GM08714 (cell line): Measurements from ENCODE around the gene CNKSR1.

Experiments used
- H3K4me3 ChIP-seq: fragments of 200-500 bp; sonication (Bioruptor generic); 2 replicates; pipeline ENCODE4 v1.5.1; 2014; ENCODE audit warnings: mild to moderate bottlenecking, low read length, inconsistent platforms
- ZNF274 ChIP-seq: IDR thresholded peaks from 2 replicates; pipeline ENCODE4 v1.6.1; 2012; ENCODE audit warnings: mild to moderate bottlenecking, low read depth, low read length

CNKSR1 gene

DNA sequence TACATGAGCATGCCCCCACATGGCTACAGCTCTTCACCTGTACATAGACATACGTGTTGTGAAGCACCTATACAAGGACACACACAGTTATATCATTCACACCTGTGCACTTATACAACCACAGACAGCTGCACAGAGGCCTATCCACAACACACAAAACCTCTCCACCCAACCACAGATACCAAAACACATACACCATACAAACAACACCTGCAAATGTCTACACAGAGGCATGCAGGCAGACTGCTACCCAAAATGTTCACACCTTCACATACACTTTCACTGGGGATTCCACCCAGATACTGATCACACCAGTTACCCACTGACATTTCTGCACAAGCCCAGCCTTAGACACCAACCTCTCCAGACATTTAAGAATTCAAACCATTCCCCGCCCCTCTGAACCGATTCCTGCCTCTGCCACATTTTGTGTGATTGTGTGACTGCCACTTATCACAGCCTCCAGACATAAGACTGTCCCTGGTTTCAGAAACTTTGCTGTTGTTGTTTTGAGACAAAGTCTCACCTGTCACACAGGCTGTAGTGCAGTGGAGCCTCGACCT is 10.5 kb upstream of the CNKSR1 start:
- no peak for TF ChIP-seq ZNF274
- H3K4me3 ChIP-seq: no peak overlapping the region

DNA sequence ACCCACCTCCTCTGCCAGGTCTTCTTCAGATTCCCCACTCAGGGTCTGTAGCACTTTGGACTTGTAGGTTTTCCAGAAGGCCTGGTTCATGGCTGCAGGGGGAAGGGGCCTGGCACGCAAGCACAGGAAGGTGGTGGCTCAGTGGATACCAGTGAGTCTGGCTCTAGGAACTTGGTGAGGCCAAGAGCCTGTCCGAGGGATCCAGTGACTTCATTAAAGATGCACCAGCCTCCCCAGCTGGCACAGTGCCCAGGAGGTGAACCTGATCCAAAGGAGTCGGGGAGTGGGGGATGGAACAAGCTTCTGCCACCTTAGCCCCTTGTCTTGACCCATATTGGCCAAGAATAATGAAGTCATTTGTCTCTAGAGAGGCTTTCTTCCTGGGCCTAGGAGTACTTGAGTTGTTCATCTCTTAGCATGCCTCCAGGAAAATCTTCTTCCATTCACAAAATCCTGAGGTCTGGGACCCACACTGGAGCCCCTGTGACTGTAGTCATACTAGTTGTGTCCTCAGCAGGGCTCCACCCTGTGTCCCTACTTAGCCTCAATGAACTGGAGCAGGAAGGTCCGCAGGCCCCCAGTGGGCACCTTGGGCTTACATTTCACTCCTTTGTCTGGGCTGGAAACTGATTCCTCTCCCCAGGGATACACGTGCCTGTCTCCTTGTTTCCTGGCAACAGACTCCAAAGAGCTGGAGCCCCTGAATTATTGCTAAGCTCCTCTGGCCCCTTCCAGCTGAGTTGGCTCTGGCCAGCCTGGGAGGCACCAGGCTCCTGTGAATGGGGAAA is 8.7 kb upstream of the CNKSR1 start, which contains the start of gene C1orf232:
Gene C1orf232 (minus strand): TSS at position 554 of the 788 bp plus-strand sequence. CDS start 464 bp downstream, at position 90.
- TF ChIP-seq ZNF274: no peak
- H3K4me3 ChIP-seq: peak within 1 kb of the TSS; percentile 83

DNA sequence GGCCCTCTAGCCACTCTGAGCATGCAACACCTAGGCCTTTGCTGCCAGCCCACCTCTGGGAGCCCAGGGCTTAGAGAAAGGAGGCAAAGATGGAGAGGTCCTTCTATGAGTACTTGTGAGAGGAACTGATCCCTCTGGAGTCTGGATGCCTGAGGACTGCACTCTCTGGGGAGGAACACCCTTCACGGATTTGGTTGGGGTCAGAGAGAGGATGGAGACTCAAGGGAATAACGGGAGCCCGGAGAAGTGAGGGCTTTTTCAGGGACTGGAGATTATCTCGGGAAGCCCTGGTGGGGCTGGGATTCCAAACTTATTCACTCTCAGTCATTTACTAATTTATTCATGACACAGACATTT is 8.1 kb upstream of the CNKSR1 start:
- no peak overlapping the region for H3K4me3 ChIP-seq
- no peak for TF ChIP-seq ZNF274

DNA sequence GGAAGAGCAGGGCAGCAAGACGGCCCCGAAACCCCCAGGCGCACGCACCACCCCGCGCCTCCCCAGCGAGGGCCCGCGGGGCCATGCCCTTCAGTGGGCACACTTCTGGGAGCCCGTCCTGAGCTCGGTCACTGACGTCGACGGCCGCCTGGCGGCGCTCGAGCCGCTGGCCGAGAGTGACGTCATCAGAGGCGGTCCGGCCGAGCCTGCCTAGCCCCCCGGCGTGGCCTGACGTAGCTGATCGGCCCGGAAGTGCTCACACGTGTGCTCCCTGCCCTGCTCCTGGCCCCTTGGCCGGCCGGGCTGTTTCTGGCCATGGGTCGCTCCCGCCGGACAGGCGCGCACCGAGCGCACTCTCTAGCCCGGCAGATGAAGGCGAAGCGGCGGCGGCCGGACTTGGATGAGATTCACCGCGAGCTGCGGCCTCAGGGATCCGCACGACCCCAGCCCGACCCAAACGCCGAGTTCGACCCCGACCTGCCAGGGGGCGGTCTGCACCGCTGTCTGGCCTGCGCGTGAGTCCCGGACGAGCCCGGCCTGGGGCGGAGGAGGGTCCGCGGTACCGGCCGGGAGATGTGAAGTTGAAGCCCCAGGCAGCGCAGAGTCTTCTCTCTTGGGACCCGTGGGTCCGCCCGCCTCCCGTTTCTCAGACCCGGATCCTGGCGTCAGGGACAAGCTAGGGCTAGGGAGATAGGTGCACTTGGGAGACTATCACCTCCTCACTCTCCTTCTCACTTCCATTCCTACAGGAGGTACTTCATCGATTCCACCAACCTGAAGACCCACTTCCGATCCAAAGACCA is 7.4 kb upstream of the CNKSR1 start, which contains the start of gene ZNF593:
Gene ZNF593 (plus strand): TSS at position 240 of the 803 bp plus-strand sequence. CDS start 76 bp downstream, at position 316.
- peak within 1 kb of the TSS; percentile 83 for H3K4me3 ChIP-seq
- TF ChIP-seq ZNF274: no peak

DNA sequence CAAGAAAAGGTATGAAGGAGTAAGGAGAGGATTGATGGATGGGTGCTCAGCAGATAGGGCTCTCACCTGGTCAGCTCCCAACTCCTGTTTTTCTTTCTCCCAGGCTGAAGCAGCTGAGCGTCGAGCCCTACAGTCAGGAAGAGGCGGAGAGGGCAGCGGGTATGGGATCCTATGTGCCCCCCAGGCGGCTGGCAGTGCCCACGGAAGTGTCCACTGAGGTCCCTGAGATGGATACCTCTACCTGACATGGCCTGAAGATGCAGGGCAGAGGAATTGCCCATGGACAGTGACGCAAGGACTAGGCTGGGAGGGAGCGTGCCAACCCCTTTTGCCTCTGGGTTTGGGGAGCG is 6.8 kb upstream of the CNKSR1 start:
- TF ChIP-seq ZNF274: no peak
- H3K4me3 ChIP-seq: peak overlapping the region; percentile 83

DNA sequence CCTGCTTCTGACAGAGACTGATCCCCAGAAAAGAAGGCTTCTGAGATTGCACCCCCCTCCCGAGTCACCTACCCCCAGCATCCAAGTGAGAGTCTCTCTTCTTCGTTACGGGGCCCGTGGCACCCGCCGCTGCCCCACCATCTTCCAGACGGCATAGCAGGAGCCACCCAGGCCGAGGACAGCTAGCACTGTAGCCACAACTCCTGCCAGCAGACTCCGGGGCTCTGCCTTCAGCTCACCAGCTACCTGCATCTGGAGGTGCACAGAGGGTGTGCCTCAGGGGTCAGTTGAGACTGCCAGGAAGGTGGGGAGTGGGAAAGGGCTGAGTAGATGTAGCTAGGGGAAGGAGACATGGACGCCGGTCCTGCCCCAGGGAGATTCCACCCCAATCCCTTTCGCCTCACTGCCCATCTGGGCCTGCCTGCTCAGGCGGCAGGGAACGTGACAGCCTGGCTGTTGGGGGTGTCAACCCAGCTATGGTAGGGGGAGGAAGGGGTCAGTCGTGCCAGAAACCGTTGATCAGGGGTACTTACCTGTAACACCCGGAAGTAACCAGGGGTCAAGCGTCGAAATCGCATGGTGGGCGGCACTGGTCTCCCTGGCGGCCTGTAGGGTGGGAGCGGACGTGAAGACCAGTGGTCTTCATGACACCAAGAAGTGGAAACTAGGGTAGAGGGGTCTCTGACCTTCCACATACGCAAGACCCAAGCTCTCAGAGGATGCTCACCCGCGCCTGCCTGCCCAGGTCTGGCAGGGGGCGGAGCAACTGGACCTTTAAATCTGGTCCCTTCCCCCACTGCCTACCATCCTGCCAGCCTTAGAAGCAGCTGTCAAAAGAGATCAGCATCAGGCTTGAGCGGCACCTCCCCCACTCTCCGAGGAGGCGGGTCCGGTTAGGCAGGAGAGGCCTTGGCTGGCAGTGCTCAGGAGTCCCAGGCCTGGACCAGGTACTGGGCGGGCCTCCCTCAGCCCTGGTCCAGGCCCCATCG is 5.9 kb upstream of the CNKSR1 start, which contains the start of gene ZNF593OS:
Gene ZNF593OS (minus strand): TSS at position 749 of the 989 bp plus-strand sequence. CDS start 171 bp downstream, at position 578.
- H3K4me3 ChIP-seq: peak within 1 kb of the TSS; percentile 83; the same call in 1 of the 2 replicates
- no peak for TF ChIP-seq ZNF274

DNA sequence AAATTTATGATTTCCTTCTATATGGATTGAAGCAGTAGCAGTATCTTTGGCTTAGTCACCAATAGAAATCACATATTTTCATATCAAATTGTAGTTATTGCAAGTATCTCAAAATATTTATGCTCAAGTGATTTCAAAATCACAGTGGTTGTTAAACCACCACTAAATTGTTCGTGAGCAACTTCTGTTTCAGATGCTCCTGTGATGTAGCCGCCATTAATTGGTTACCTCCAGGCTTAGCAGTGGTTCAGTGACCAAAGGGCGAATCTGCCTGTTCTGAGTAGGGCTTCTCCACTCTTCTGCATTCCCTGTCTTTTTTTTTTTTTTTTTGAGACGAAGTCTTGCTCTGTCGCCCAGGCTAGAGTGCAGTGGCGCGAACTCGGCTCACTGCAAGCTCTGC is 1.9 kb upstream of the CNKSR1 start:
- H3K4me3 ChIP-seq: no peak overlapping the region
- TF ChIP-seq ZNF274: no peak

DNA sequence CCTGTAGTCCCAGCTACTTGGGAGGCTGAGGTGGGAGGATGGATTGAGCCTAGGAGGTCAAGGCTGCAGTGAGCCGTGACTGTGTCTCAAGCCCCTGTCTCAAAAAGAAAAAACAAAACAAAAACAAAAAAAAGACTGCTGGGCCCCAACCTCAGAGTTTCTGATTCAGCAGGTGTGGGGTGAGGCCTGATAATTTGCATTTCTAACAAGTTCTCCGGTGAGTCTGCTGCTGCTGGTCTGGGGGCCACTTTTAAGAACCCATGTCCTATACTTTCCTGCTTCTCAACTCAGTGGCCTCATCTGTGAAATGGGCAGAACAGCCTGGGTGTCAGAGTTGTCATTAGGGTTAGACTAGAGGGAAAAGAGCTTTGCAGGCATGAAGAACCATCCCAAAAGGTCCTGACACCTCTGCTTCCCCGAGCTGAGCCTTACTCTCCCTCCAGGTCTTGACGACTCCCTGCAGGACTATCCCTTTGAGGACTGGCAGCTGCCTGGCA is 2.8 kb downstream of the CNKSR1 start:
- H3K4me3 ChIP-seq: no peak overlapping the region
- TF ChIP-seq ZNF274: no peak

DNA sequence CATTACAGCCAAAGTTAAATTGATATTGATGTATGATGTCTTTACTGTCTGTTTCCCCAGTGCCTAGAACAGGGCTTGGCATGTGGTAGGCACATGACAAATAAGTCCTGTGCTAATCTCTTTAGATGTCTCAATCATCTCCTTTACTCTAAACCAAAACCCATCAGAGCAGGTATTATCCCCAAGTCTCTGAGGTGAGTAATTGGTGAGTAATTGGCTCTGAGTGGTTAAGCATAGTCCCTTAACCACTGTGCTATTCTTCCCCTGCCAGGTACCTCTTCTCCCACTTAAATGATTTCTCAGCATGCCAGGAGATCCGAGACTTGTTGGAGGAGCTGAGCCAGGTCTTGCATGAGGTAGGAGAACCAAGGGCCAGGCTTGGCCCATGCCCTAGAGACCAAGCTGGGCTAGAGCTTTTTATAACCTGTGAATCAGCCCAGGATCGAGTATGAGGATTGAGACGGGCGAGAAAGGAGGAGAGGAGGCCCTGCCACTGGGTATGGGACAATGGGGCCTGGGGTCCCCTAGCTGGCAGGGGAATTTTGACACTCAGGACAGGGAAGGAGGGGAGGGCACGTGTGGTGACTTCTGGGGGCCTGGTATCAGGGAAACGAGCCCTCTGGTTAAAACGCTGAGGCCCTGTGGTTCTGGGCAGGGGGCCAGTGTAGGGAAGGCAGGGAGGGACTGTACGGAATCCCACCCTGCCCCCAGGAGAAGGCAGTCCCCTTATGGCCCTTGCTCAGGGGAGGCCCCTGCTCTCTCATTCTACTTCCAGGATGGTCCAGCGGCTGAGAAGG is 4.5 kb downstream of the CNKSR1 start:
- no peak overlapping the region for H3K4me3 ChIP-seq
- no peak for TF ChIP-seq ZNF274

DNA sequence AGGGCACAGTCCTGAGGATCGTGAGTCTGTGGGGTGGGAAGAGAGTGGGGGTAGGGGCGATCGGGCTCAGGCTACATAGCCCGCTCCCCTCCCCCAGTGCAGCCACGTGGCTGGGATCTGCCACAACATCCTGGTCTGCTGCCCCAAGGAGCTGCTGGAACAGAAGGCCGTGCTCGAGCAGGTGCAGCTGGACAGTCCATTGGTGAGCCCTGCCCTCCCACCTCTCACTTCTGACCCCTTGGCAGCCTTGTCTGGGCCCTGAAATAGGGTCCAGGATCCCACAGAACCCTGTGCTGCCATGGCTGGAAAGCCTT is 5.0 kb downstream of the CNKSR1 start:
- TF ChIP-seq ZNF274: no peak

DNA sequence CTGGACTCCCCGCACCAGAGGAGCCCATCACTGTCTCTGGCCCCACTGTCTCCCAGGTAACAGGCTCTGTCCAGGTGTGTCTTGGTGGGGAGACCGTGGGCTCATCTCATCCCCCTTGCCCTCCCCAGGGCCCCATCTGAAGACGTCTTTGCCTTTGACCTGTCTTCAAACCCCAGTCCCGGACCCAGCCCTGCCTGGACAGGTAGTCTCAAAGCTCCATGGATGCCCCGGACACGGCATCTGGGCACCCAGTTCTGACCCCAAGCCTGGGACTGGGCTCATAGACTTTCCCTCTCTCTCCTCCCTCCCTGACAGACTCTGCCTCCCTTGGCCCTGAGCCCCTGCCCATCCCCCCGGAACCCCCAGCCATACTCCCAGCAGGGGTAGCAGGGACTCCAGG is 6.8 kb downstream of the CNKSR1 start:
- no peak overlapping the region for H3K4me3 ChIP-seq
- no peak for TF ChIP-seq ZNF274

More for the DNA sequence above, 5.0 kb downstream of the CNKSR1 start:
- no peak overlapping the region for H3K4me3 ChIP-seq

DNA sequence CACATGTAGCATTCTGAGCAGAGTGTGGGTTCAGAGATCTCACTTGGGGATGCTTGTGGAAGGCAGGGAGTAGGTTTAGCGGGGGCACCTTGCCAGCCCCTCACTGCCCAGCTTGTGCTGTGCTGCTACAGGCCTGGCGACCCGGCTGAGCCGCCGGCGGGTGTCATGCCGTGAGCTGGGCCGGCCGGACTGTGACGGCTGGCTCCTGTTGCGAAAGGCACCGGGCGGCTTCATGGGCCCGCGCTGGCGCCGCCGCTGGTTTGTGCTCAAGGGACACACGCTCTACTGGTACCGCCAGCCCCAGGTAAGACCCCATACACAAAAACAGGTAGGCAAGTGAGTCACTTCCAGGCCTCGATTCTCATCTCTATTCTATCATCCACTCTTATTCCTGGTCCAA is 7.6 kb downstream of the CNKSR1 start:
- H3K4me3 ChIP-seq: no peak overlapping the region
- TF ChIP-seq ZNF274: no peak

DNA sequence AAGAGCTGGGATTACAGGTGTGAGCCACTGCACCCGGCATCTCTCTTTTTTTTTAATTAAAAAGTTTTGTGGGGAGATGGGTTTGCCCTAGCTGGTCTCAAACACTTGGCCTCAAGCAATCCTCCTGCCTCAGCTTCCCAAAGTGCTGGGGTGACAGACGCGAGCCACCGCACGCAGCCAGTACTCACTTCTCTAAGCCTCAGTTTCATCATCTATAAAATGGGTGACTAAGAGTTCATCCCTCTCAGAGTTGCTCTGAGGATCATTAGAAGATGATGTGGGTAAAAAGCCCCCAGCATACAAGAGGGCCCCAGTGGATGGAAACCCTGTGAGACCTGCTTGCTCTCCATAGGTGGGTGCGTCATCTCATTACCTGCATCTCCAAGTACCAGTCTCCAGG is 10.6 kb downstream of the CNKSR1 start:
- TF ChIP-seq ZNF274: no peak
- H3K4me3 ChIP-seq: no peak overlapping the region

DNA sequence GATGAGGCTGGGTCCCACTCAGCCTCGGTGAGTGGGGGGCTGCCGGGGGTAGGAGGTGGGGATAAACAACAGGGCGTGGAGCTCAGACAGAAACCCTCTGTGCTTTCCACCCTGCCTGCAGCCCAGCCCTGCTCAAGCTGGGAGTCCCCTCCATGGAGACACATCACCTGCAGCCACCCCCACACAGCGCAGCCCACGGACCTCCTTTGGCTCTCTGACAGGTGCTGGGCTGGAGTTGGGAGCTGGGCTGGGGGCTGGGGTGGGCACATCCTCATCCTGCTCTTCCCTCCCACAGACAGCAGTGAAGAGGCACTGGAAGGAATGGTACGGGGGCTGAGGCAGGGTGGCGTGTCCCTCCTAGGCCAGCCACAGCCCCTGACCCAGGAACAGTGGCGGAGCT is 11.2 kb downstream of the CNKSR1 start:
- no peak for TF ChIP-seq ZNF274
- H3K4me3 ChIP-seq: no peak overlapping the region
